Stimulated activated CD8-positive, alpha-beta memory T cell treated with anti-CD3 and anti-CD28 coated beads, Interleukin-2, amount 100 ng/mL, for 1 hour (primary cell): Measurements from ENCODE around the gene LMX1A.

Source experiments
- DNase-seq, 2 donors: peaks; one replicate each; pipeline ENCODE4 v3.0.0-alpha.2; 2020; ENCODE audit warnings: low read depth in 2 of 2

LMX1A gene

GRCh38 chr1:165162671-165163241 lies 193.8 kb downstream of the LMX1A start:
- no peak for DNase-seq

GRCh38 chr1:165161130-165161529 lies 195.4 kb downstream of the LMX1A start:
- no peak for DNase-seq

- no peak for DNase-seq
Measured at GRCh38 chr1:165153182-165153581, 203.3 kb downstream of the LMX1A start.

GRCh38 chr1:165152727-165153126 lies 203.8 kb downstream of the LMX1A start:
- no peak for DNase-seq

GRCh38 chr1:165152109-165152508 lies 204.4 kb downstream of the LMX1A start:
- no peak for DNase-seq
